ENCODE measurements around the gene C15orf61.

DNA sequence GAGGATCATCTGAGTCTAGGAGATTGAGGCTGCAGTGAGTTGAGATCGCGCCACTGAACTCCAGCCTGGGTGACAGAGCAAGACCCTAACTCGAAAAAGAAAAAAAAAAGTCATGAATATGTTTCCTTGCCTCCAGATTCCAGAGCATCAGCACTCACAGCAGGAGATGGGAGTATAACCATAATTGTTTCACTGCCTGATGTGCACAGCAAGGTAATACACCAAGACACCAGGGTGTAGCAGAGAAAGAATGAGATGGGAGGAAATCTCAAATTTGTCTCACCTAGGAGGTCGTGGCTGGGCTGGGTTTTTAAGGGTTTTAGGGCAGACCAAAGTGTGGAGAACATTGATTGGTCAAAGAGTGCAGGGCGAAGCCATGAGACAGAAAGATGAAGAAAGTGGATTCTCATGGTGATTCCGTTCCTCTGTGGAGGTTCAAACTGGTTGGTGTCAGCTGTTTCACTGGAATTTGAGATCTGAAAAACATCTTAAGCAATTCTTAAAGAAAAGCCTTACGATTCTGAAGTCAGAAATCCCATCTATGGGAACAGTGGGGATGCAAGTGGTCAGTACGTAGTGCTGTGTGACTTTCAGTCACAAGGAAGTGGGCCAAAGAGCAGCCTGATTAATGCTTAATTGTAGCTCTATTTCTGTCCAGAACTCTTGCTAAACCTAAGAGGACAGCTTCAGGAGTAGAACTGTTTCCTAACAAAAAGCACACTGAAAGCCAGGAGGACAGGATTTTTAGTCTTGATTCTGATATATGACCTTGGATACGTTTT lies 7.8 kb upstream of the C15orf61 start:
- no peak for TF ChIP-seq POLR2AphosphoS5 (IDR thresholded peaks at IDR 0.05)
- TF ChIP-seq, protein P1, sequence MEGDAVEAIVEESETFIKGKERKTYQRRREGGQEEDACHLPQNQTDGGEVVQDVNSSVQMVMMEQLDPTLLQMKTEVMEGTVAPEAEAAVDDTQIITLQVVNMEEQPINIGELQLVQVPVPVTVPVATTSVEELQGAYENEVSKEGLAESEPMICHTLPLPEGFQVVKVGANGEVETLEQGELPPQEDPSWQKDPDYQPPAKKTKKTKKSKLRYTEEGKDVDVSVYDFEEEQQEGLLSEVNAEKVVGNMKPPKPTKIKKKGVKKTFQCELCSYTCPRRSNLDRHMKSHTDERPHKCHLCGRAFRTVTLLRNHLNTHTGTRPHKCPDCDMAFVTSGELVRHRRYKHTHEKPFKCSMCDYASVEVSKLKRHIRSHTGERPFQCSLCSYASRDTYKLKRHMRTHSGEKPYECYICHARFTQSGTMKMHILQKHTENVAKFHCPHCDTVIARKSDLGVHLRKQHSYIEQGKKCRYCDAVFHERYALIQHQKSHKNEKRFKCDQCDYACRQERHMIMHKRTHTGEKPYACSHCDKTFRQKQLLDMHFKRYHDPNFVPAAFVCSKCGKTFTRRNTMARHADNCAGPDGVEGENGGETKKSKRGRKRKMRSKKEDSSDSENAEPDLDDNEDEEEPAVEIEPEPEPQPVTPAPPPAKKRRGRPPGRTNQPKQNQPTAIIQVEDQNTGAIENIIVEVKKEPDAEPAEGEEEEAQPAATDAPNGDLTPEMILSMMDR (IDR thresholded peaks at IDR 0.05) = no peak
